Tibial nerve (tissue), 4 donors: ENCODE data around the gene EID2B. TPM values are rescaled to one million over a fixed set of nuclear protein-coding genes. Genes with fewer than 3 reads are reported as not detected.
A peak's percentile ranks its signal among the peaks of the same experiment; 100 is the strongest.

Source experiments
- DNase-seq, 2 donors: peaks; one replicate each; pipeline ENCODE4 v3.0.0-alpha.2; 2019; ENCODE audit warnings: low spot score in 2 of 2
- H3K27ac ChIP-seq, 4 donors: fragments of 200-600 bp; sonication (generic) in 3 of 4; one replicate each; pipeline ENCODE4 v1.5.1; 2017 to 2019; ENCODE audit warnings: mild to moderate bottlenecking in 1 of 4
- H3K27me3 ChIP-seq, 2 donors: fragments of 200-600 bp; sonication (generic) in 1 of 2; one replicate each; pipeline versions ENCODE4 v1.5.1 to v1.6.0; 2017 to 2019
- H3K36me3 ChIP-seq, 3 donors: fragments of 200-600 bp; sonication (generic); one replicate each; pipeline ENCODE4 v1.5.1; 2018 to 2019
- H3K4me1 ChIP-seq, 4 donors: fragments of 200-600 bp; sonication (generic) in 3 of 4; one replicate each; pipeline ENCODE4 v1.5.1; 2017 to 2019
- H3K4me3 ChIP-seq, 4 donors: fragments of 200-600 bp; sonication (generic) in 3 of 4; one replicate each; pipeline ENCODE4 v1.5.1; 2017 to 2019; ENCODE audit warnings: mild to moderate bottlenecking in 1 of 4, moderate library complexity in 1 of 4
- H3K9me3 ChIP-seq, 4 donors: fragments of 200-600 bp; sonication (generic) in 3 of 4; one replicate each; pipeline ENCODE4 v1.5.1; 2017 to 2019
- EP300 ChIP-seq, 2 donors: sonication (generic); formaldehyde crosslinking; IDR thresholded peaks; one replicate each; pipeline ENCODE4 v1.6.1; 2017; ENCODE audit warnings: antibody characterized with exemption in 2 of 2, mild to moderate bottlenecking in 1 of 2
- POLR2A ChIP-seq, 2 donors: fragments of 450-650 bp; IDR thresholded peaks; one replicate each; pipeline ENCODE4 v1.6.1; 2017; ENCODE audit warnings: antibody characterized with exemption in 2 of 2, mild to moderate bottlenecking in 2 of 2, moderate library complexity in 2 of 2
- WGBS, 2 donors: methylation state at CpG; one replicate each; pipeline ENCODE4 v1.1.5; 2018; 5-methylcytosine and 5-hydroxymethylcytosine counted together
- total RNA-seq, 4 donors: library from RNA; depleted of rRNA; stranded (reverse); fragments of >200 nt; gene quantifications; one replicate each; pipeline ENCODE4 v1.1.0, GENCODE V29; 2016
- TF ChIP-seq, protein P1 (sequence below), 5 experiments: fragments of 200-600 bp in 3 of 5; fragments of 450-650 bp in 2 of 5; sonication (generic) in 3 of 5; IDR thresholded peaks; one replicate each; pipeline ENCODE4 v1.5.1; 2016 to 2019; ENCODE audit warnings: antibody characterized with exemption in 5 of 5, mild to moderate bottlenecking in 3 of 5, moderate library complexity in 2 of 5

Gene EID2B, protein sequence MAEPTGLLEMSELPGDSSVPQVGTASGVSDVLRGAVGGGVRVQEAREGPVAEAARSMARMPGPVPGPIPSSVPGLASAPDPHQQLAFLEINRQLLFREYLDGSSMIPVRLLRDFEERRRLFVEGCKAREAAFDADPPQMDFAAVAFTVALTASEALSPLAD
- 10 to 100 TPM in 1 of 4 donors, 1 to 10 TPM in 3; 3.0 to 10.2 (median 7.0) TPM for total RNA-seq

DNA sequence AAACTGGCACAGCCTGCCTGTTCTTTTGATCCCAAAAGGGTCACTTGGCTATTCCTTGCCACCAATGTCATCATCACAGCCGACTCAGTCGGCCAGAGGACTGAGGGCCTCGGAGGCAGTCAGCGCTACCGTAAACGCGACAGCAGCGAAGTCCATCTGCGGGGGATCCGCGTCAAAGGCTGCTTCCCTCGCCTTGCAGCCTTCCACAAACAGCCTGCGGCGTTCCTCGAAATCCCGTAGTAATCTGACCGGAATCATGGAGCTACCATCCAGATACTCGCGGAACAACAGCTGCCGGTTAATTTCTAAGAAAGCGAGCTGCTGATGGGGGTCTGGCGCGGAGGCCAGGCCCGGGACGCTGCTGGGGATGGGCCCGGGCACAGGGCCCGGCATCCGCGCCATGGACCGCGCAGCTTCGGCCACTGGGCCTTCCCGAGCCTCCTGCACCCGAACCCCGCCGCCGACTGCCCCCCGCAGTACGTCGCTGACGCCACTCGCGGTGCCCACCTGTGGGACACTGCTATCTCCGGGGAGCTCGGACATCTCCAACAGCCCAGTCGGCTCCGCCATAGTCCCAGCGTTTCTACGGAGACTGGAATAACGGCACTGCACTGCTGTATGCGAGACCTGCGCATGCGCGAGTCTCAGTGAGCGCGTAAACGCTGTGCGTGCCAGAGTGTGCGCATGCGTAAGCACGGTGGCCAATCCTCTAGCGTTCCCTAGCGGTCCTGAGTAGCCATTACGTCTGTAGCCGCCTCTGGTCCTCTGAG lies at the start of gene EID2B:
Gene EID2B, minus strand, starts transcription at position 620 of the 770 bp plus-strand sequence. Its CDS starts 50 bp downstream, at position 570.
- Histone ChIP-seq H3K4me1 (peaks cover 0 to 38% (median 11%) of the 10 kb centered on the region in 4 donors), H3K9me3 (no peaks in the 10 kb centered on the region), H3K4me3 (peak within 1 kb of the TSS; percentile 68 to 84 (median 74)), H3K36me3 (peaks cover 0 to 8% (median 0%) of the 10 kb centered on the region in 3 donors), H3K27me3 (no peaks in the 10 kb centered on the region), H3K27ac (peak within 1 kb of the TSS; percentile 61 to 89 (median 84))
- TF ChIP-seq EP300 (IDR thresholded peaks at IDR 0.05) (peak; percentile 81 to 93), POLR2A (IDR thresholded peaks at IDR 0.05) (peak; percentile 41 to 88)
- TF ChIP-seq, protein P1, sequence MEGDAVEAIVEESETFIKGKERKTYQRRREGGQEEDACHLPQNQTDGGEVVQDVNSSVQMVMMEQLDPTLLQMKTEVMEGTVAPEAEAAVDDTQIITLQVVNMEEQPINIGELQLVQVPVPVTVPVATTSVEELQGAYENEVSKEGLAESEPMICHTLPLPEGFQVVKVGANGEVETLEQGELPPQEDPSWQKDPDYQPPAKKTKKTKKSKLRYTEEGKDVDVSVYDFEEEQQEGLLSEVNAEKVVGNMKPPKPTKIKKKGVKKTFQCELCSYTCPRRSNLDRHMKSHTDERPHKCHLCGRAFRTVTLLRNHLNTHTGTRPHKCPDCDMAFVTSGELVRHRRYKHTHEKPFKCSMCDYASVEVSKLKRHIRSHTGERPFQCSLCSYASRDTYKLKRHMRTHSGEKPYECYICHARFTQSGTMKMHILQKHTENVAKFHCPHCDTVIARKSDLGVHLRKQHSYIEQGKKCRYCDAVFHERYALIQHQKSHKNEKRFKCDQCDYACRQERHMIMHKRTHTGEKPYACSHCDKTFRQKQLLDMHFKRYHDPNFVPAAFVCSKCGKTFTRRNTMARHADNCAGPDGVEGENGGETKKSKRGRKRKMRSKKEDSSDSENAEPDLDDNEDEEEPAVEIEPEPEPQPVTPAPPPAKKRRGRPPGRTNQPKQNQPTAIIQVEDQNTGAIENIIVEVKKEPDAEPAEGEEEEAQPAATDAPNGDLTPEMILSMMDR (IDR thresholded peaks at IDR 0.05), result peak; percentile 93 to 99 (median 98)
- DNase-seq, result peak; percentile 89 to 91
- 0 to 1% methylated on average over 43 to 52 of the region's 65 CpGs for WGBS, 2 donors

DNA sequence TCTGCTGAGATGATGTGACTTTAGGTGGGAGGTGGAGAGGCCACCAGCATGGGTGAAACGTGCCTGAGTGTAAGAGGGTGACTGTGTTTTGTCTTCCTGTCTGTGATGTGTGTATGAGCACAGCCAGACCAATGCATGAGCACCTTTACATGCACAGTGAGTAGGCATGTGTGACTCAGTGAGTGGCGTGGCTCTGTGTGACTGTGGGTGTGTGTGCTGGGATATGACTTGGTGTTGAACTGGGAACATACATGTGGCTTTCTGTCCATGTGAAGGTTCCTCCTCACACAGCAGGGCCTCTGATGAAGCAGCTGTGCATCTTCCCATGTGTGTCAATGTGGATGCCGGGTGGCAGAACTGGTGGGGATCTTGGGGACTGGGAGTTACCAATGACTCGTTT lies 49.8 kb upstream of the EID2B start:
- TF ChIP-seq POLR2A (IDR thresholded peaks at IDR 0.05), result no peak
- TF ChIP-seq, protein P1 (IDR thresholded peaks at IDR 0.05), result no peak
- TF ChIP-seq EP300 (IDR thresholded peaks at IDR 0.05), result no peak
- H3K4me3 ChIP-seq, result no peak overlapping the region
- no peaks in the 10 kb centered on the region for H3K27me3 ChIP-seq
- WGBS, 2 donors, result 53 to 63% methylated on average over 4 of the region's 4 CpGs
- peaks cover 0 to 12% (median 0%) of the 10 kb centered on the region in 4 donors for H3K9me3 ChIP-seq
- DNase-seq, result no peak
- no peaks in the 10 kb centered on the region for H3K36me3 ChIP-seq
- H3K27ac ChIP-seq, result no peak overlapping the region
- no peaks in the 10 kb centered on the region for H3K4me1 ChIP-seq

DNA sequence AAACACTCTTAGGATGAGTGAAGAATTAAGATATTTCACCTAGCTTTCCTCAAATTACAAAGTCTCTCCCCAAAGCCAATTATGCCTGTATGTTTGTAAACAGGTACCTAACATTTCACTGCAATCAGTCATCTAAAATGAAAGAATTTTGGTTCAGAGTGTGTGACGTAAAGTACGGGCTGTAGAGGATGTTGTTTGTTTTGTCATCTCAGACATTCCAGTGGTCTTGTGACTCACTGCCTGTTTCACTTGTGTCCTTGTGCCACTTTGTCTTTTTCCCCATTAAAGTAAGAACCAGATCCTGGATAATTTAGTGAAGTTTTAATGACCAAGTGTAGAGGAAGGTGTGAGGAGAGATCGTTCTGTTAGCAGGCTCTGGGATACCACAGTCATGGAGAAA lies 36.0 kb upstream of the EID2B start:
- no peak for TF ChIP-seq POLR2A (IDR thresholded peaks at IDR 0.05)
- TF ChIP-seq EP300 (IDR thresholded peaks at IDR 0.05), result no peak
- TF ChIP-seq, protein P1 (IDR thresholded peaks at IDR 0.05), result no peak
- Histone ChIP-seq H3K27me3 (peaks cover 0 to 6% of the 10 kb centered on the region in 2 donors), H3K9me3 (peaks cover 0 to 11% (median 0%) of the 10 kb centered on the region in 4 donors), H3K36me3 (no peaks in the 10 kb centered on the region), H3K4me3 (no peak overlapping the region), H3K27ac (no peak overlapping the region), H3K4me1 (no peaks in the 10 kb centered on the region)
- whole genome bisulfite sequencing, 2 donors, result 59 to 63% methylated on average over 3 of the region's 3 CpGs
- no peak for DNase-seq

DNA sequence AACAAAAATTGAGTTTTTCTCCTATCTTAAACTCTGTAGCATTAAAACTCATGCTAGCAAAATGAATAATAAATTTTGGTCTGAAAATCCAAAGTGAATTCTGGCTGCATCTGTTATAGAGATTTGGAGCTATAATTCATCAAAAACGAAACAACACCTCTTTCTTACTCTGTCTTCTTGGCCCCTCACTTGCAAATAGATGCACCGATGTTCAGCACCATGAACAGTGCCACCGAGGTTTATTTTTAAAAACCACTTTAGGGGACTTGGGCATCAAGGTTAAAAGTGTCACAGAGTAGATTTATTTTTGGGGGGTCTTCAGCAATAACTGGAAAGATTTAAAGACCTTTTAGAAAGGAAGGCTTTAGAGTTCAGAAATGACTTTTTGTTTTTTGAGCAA lies 33.4 kb upstream of the EID2B start:
- Histone ChIP-seq H3K27me3 (peaks cover 0 to 6% of the 10 kb centered on the region in 2 donors), H3K4me3 (no peak overlapping the region), H3K27ac (no peak overlapping the region), H3K4me1 (no peaks in the 10 kb centered on the region), H3K9me3 (no peaks in the 10 kb centered on the region), H3K36me3 (no peaks in the 10 kb centered on the region)
- TF ChIP-seq POLR2A (IDR thresholded peaks at IDR 0.05) (no peak), EP300 (IDR thresholded peaks at IDR 0.05) (no peak)
- TF ChIP-seq, protein P1 (IDR thresholded peaks at IDR 0.05), result no peak
- DNase-seq, result no peak
- 38 to 47% methylated on average over 3 of the region's 3 CpGs for WGBS, 2 donors

DNA sequence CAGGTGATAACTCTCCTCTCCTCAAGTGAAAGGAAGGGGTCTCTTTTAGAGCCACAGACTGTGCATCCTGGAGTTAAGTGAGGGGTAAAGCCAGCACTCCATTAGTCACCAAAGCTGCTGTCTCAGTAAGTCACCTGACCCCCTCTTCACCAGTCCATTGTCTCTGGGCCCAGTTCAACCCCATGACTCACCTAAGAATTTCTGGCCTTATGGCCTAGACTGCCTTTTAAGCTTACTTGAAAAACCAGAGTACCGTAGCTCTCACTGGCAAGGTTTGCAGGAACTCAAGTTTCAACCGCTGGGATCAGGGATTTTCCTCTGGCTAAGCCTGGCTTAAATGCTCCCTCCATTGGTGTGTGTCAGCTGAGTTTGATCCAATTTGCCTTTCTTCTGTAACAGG lies 30.8 kb upstream of the EID2B start:
- WGBS, 2 donors, result 66 to 85% methylated on average over 2 of the region's 2 CpGs
- Histone ChIP-seq H3K9me3 (no peaks in the 10 kb centered on the region), H3K4me1 (peaks cover 0 to 3% (median under 1%) of the 10 kb centered on the region in 4 donors), H3K36me3 (no peaks in the 10 kb centered on the region), H3K27me3 (no peaks in the 10 kb centered on the region), H3K4me3 (no peak overlapping the region), H3K27ac (no peak overlapping the region)
- no peak for DNase-seq
- TF ChIP-seq EP300 (IDR thresholded peaks at IDR 0.05), result no peak
- TF ChIP-seq, protein P1 (IDR thresholded peaks at IDR 0.05), result no peak
- no peak for TF ChIP-seq POLR2A (IDR thresholded peaks at IDR 0.05)
